ENCODE results near the gene ZSCAN20. TPM values are rescaled to one million over a fixed set of nuclear protein-coding genes. Genes with fewer than 3 reads are reported as not detected.

The ZSCAN20 gene
- total RNA-seq, 1 experiment from 2014 or later, result 3.9 TPM

- no peaks in the 10 kb centered on the region; a peak in 2 of 7 replicates for H3K36me3 Mint-ChIP-seq (ENCODE audit: insufficient read depth in 1 of 3, low read depth in 3 of 3)
- H3K27ac Mint-ChIP-seq, result no peak overlapping the region
Observed at GRCh38 chr1:33516891-33517567, 44.6 kb downstream of the ZSCAN20 start.

More at GRCh38 chr1:33516891-33517567, 44.6 kb downstream of the ZSCAN20 start:
- Histone ChIP-seq H3K4ac (ENCODE audit: low read depth, low read length) (no peak overlapping the region), H3K18ac (ENCODE audit: insufficient read length, low read depth, low read length) (no peak overlapping the region), H3K4me1 (ENCODE audit: insufficient read depth, low read length) (peaks cover 2% of the 10 kb centered on the region; the same call in 1 of the 2 replicates), H4K8ac (replicated peaks; ENCODE audit: insufficient read length, low read depth, low read length) (no peak overlapping the region), H2AFZ (ENCODE audit: low read length) (no peak overlapping the region), H3K79me1 (ENCODE audit: insufficient read depth, low read depth, low read length, poor library complexity, severe bottlenecking) (no peaks in the 10 kb centered on the region), H3K14ac (ENCODE audit: insufficient read depth, low read length) (no peak overlapping the region), H2BK120ac (ENCODE audit: low read depth, low read length, poor library complexity, severe bottlenecking) (no peak overlapping the region), H2BK20ac (ENCODE audit: low read depth, low read length, poor library complexity, severe bottlenecking) (no peak overlapping the region), H3K27me3 (ENCODE audit: insufficient read depth, low read length) (no peaks in the 10 kb centered on the region), H4K91ac (ENCODE audit: insufficient read length, low read depth, low read length) (no peak overlapping the region), H3K23me2 (ENCODE audit: insufficient read length, low read depth, low read length, poor library complexity, severe bottlenecking) (no peaks in the 10 kb centered on the region), H3K23ac (ENCODE audit: insufficient read length, low read depth, low read length) (no peak overlapping the region), H4K20me1 (ENCODE audit: control insufficient read depth, insufficient read depth, insufficient read length) (no peaks in the 10 kb centered on the region), H3K9ac (ENCODE audit: extremely low read depth, insufficient read length, low read length) (no peak overlapping the region), H3K27ac (ENCODE audit: insufficient read length, low read depth, low read length) (no peak overlapping the region), H2BK15ac (ENCODE audit: low read depth, low read length) (no peak overlapping the region), H3K56ac (ENCODE audit: insufficient read length, low read depth, low read length) (no peak overlapping the region), H3K79me2 (ENCODE audit: insufficient read depth, low read length) (no peaks in the 10 kb centered on the region), H2BK12ac (ENCODE audit: insufficient read length, low read depth, low read length) (no peak overlapping the region), H2AK5ac (ENCODE audit: insufficient read length, low read length) (no peak overlapping the region), H3K9me3 (ENCODE audit: control insufficient read depth, low read depth, low read length) (no peaks in the 10 kb centered on the region), H2BK5ac (ENCODE audit: insufficient read length, low read length) (no peak overlapping the region), H3T11ph (ENCODE audit: low read length) (no peak overlapping the region), H4K5ac (ENCODE audit: insufficient read length, low read depth, low read length) (no peak overlapping the region), H3K4me2 (ENCODE audit: insufficient read depth, insufficient read length, low read length) (no peak overlapping the region)
- Mint-ChIP-seq H3K9me3 (peaks cover 0 to 2% of the 10 kb centered on the region in 2 experiments; a peak in 1 of 5 replicates), H3K4me3 (no peak overlapping the region), H3K4me1 (peaks cover 13 to 21% of the 10 kb centered on the region in 2 experiments), H3K27me3 (ENCODE audit: low read depth) (peaks cover 6% of the 10 kb centered on the region; the same call in 1 of the 2 replicates)
- no peak for DNase-seq
- WGBS (ENCODE audit: extremely low coverage, insufficient read length, low lambda C conversion rate), result no CpG with 5 or more reads among the region's 8 CpGs
- TF ChIP-seq, protein P1, sequence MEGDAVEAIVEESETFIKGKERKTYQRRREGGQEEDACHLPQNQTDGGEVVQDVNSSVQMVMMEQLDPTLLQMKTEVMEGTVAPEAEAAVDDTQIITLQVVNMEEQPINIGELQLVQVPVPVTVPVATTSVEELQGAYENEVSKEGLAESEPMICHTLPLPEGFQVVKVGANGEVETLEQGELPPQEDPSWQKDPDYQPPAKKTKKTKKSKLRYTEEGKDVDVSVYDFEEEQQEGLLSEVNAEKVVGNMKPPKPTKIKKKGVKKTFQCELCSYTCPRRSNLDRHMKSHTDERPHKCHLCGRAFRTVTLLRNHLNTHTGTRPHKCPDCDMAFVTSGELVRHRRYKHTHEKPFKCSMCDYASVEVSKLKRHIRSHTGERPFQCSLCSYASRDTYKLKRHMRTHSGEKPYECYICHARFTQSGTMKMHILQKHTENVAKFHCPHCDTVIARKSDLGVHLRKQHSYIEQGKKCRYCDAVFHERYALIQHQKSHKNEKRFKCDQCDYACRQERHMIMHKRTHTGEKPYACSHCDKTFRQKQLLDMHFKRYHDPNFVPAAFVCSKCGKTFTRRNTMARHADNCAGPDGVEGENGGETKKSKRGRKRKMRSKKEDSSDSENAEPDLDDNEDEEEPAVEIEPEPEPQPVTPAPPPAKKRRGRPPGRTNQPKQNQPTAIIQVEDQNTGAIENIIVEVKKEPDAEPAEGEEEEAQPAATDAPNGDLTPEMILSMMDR (conservative IDR thresholded peaks at IDR 0.05), result no peak
